Right lobe of liver (tissue), 6 donors: ENCODE measurements around the gene PDP2. TPM values are rescaled to one million over a fixed set of nuclear protein-coding genes. Genes with fewer than 3 reads are reported as not detected.
A peak's percentile ranks its signal among the peaks of the same experiment; 100 is the strongest.

ENCODE experiments used
- ATAC-seq, 4 donors: fragments of 200-7000 bp; cut with Tn5 transposase; one replicate each; pipeline ENCODE4 v1.9.1; 2020; ENCODE audit warnings: mild to moderate bottlenecking in 4 of 4, moderate library complexity in 4 of 4
- DNase-seq, 3 donors: peaks; one replicate each; pipeline ENCODE4 v3.0.0-alpha.2; 2020
- H3K27ac ChIP-seq, 3 donors: fragments of 200-600 bp; one replicate each; pipeline ENCODE4 v1.8.0; 2022
- H3K27me3 ChIP-seq, 2 donors: fragments of 200-600 bp; one replicate each; pipeline ENCODE4 v1.8.0; 2022
- H3K36me3 ChIP-seq, 4 donors: fragments of 200-600 bp; sonication (generic) in 1 of 4; one replicate each; pipeline versions ENCODE4 v1.5.1 to v1.8.0; 2017 to 2022; ENCODE audit warnings: control low read depth in 1 of 4
- H3K4me1 ChIP-seq, 4 donors: fragments of 200-600 bp; sonication (generic) in 1 of 4; one replicate each; pipeline versions ENCODE4 v1.5.1 to v1.8.0; 2017 to 2022; ENCODE audit warnings: control low read depth in 1 of 4
- H3K4me3 ChIP-seq, 3 donors: fragments of 200-600 bp; one replicate each; pipeline ENCODE4 v1.8.0; 2022
- H3K9me3 ChIP-seq, 4 donors: fragments of 200-600 bp; sonication (generic) in 1 of 4; one replicate each; pipeline versions ENCODE4 v1.5.1 to v1.8.0; 2017 to 2022; ENCODE audit warnings: control low read depth in 1 of 4
- CTCF ChIP-seq, 4 donors: fragments of 200-600 bp in 3 of 4; fragments of 450-650 bp in 1 of 4; IDR thresholded peaks; one replicate each; pipeline versions ENCODE4 v1.5.1 to v1.8.0; 2016 to 2022; ENCODE audit warnings: antibody characterized with exemption in 4 of 4, mild to moderate bottlenecking in 2 of 4
- POLR2A ChIP-seq: fragments of 450-650 bp; IDR thresholded peaks from one replicate; pipeline ENCODE4 v1.6.1; 2017; ENCODE audit warnings: antibody characterized with exemption, mild to moderate bottlenecking
- WGBS: methylation state at CpG from one replicate; pipeline ENCODE4 v1.1.6; 2018; ENCODE audit warnings: low coverage, low lambda C conversion rate; ENCODE audit not compliant: insufficient coverage; ENCODE audit errors: missing lambda C conversion rate; 5-methylcytosine and 5-hydroxymethylcytosine counted together
- intact Hi-C, 2 donors: fragments of 100-400 bp; cut with DNase I; formaldehyde crosslinking; loops; one replicate each; pipeline versions ENCODE4 v1.11.2 to v1.14.1; 2022
- total RNA-seq, 6 experiments: library from RNA; depleted of rRNA in 2 of 6; stranded (reverse); fragments of >200 nt in 2 of 6; fragmentation: NEBNext Ultra II Directional in 3 of 6; extraction: Animal tissue kit (Norgen Biotek cat#: 25700) in 3 of 6; gene quantifications; one replicate each; pipeline versions ENCODE4 v1.1.0 to v1.2.4, GENCODE V29; 2016 to 2023
- donor health status: DM: no; HTN: yes; CAD: no.
- donor health status: DM: no; HTN: no; CAD: no.
- donor health status: DM: no; HTN: no; CAD: no.
- donor health status: DM: no; HTN: yes; CAD: no.
- donor health status: DM: no; HTN: yes; CAD: no.

Gene PDP2
- total RNA-seq, 6 experiments from 2014 or later: 5.1 to 15.5 (median 10.8) TPM

- intact Hi-C loops: loop anchor here in 1 of 2 donors (10.0 kb wide), 1 partner anchor 469 kb away; no protein-coding TSS in a partner anchor
- Histone ChIP-seq H3K36me3 (no peaks in the 10 kb centered on the region), H3K4me1 (peaks cover 0 to 9% (median 3%) of the 10 kb centered on the region in 4 donors), H3K4me3 (no peak overlapping the region), H3K9me3 (no peaks in the 10 kb centered on the region), H3K27me3 (no peaks in the 10 kb centered on the region), H3K27ac (no peak overlapping the region)
- no peak for ATAC-seq
- peak in 1 of 3 donors; percentile 19 for DNase-seq
- WGBS: no CpG with 5 or more reads among the region's 1 CpG
- TF ChIP-seq POLR2A: no peak
These were observed 6.1 kb upstream of the PDP2 start for GRCh38 chr16:66874079-66874775.

DNA sequence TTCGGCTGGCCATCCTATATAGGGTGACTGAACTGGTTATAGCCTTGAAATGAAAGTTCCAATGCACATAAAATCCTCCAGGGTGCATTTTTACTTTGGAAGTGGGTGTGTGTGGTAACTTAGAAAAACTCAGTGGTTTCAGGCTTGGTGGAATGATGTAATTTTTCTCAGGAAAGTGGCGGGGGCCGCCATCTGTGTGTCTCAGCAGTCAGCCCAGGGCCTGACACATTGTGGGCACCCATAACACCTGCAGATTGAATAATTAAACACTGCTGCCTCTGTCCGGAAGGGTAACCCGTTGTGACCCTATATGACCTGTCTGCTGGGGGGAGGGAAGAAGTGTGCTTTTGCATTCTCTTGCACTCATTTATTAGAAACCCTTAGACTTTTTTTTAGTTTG is 2.2 kb upstream of the PDP2 start:
- peak in 1 of 3 donors; percentile 22 for DNase-seq
- TF ChIP-seq POLR2A (no peak), CTCF (IDR thresholded peaks at IDR 0.05) (no peak)
- H3K27ac ChIP-seq: no peak overlapping the region
- no peak overlapping the region for H3K4me3 ChIP-seq
- intact Hi-C loops: loop anchor here in 1 of 2 donors (10.0 kb wide), 1 partner anchor 473 kb away; no protein-coding TSS in a partner anchor
- 43% methylated on average over 5 of the region's 5 CpGs for WGBS
- ATAC-seq: no peak
- peaks cover 0 to 22% (median 2%) of the 10 kb centered on the region in 4 donors for H3K4me1 ChIP-seq
- H3K36me3 ChIP-seq: no peaks in the 10 kb centered on the region
- H3K27me3 ChIP-seq: no peaks in the 10 kb centered on the region
- H3K9me3 ChIP-seq: no peaks in the 10 kb centered on the region

GRCh38 chr16:66881014-66881417 is 701 bp downstream of the PDP2 start:
- Histone ChIP-seq H3K9me3 (no peaks in the 10 kb centered on the region), H3K27ac (peak overlapping the region; percentile 37 to 84 (median 77)), H3K36me3 (peaks cover 0 to 20% (median 2%) of the 10 kb centered on the region in 4 donors), H3K27me3 (no peaks in the 10 kb centered on the region), H3K4me1 (peaks cover 0 to 22% (median 0%) of the 10 kb centered on the region in 4 donors), H3K4me3 (peak overlapping the region; percentile 78 to 86 (median 80))
- ATAC-seq (peak; percentile 19 to 35 (median 30)), DNase-seq (no peak)
- under 1% methylated on average over 10 of the region's 23 CpGs for WGBS
- intact Hi-C loops: no loop called here
- no peak for TF ChIP-seq POLR2A
- no peak for TF ChIP-seq CTCF (IDR thresholded peaks at IDR 0.05)

- Histone ChIP-seq H3K27me3 (no peaks in the 10 kb centered on the region), H3K27ac (no peak overlapping the region), H3K4me3 (peak overlapping the region; percentile 78 to 86 (median 80)), H3K36me3 (peaks cover 0 to 24% (median 2%) of the 10 kb centered on the region in 4 donors), H3K9me3 (no peaks in the 10 kb centered on the region), H3K4me1 (peaks cover 0 to 22% (median 0%) of the 10 kb centered on the region in 4 donors)
- intact Hi-C loops: no loop called here
- no peak for TF ChIP-seq CTCF (IDR thresholded peaks at IDR 0.05)
- TF ChIP-seq POLR2A: no peak
- 65% methylated on average over 2 of the region's 2 CpGs for WGBS
- DNase-seq: peak in 1 of 3 donors; percentile 11
- no peak for ATAC-seq
These were observed 1.2 kb downstream of the PDP2 start for GRCh38 chr16:66881560-66881959.

- TF ChIP-seq POLR2A (no peak), CTCF (IDR thresholded peaks at IDR 0.05) (no peak)
- no peak overlapping the region for H3K27ac ChIP-seq
These were observed 1.7 kb downstream of the PDP2 start for GRCh38 chr16:66881964-66882508.

More at GRCh38 chr16:66881964-66882508, 1.7 kb downstream of the PDP2 start:
- ATAC-seq (no peak), DNase-seq (peak in 1 of 3 donors; percentile 30)
- Histone ChIP-seq H3K4me1 (peaks cover 0 to 22% (median 0%) of the 10 kb centered on the region in 4 donors), H3K27me3 (no peaks in the 10 kb centered on the region), H3K4me3 (no peak overlapping the region), H3K9me3 (no peaks in the 10 kb centered on the region), H3K36me3 (peaks cover 0 to 28% (median 2%) of the 10 kb centered on the region in 4 donors)
- WGBS: 84% methylated on average over 4 of the region's 8 CpGs
- intact Hi-C loops: no loop called here
